Mucosa of descending colon (tissue), 3 donors: ENCODE results near the gene SEC31A. TPM values are rescaled to one million over a fixed set of nuclear protein-coding genes. Genes with fewer than 3 reads are reported as not detected.
"Not testable (repeated sequence)": the region's sequence is repeated elsewhere in the genome, so short reads cannot be mapped to it uniquely, and the experiment has no call there.

Experiments used
- ATAC-seq: fragments of 200-7000 bp; cut with Tn5 transposase; one replicate; pipeline ENCODE4 v1.9.1; 2020; ENCODE audit warnings: mild to moderate bottlenecking, moderate library complexity
- DNase-seq, 3 donors: peaks; one replicate each; pipeline ENCODE4 v3.0.0-alpha.2; 2020
- H3K36me3 ChIP-seq: fragments of 200-600 bp; one replicate; pipeline ENCODE4 v1.8.0; 2021; ENCODE audit warnings: low read depth, mild to moderate bottlenecking
- H3K4me1 ChIP-seq: fragments of 200-600 bp; one replicate; pipeline ENCODE4 v1.8.0; 2021; ENCODE audit warnings: low read depth, mild to moderate bottlenecking
- H3K4me3 ChIP-seq: fragments of 200-600 bp; one replicate; pipeline ENCODE4 v1.8.0; 2021; ENCODE audit warnings: mild to moderate bottlenecking
- H3K9me3 ChIP-seq: fragments of 200-600 bp; one replicate; pipeline ENCODE4 v1.8.0; 2021; ENCODE audit warnings: mild to moderate bottlenecking
- CTCF ChIP-seq: fragments of 200-600 bp; IDR thresholded peaks from one replicate; pipeline ENCODE4 v1.8.0; 2022; ENCODE audit warnings: antibody characterized with exemption, mild to moderate bottlenecking
- intact Hi-C, 2 donors: fragments of 100-400 bp; cut with DNase I in 1 of 2; cut with micrococcal nuclease in 1 of 2; formaldehyde crosslinking; loops; one replicate each; pipeline versions ENCODE4 v1.11.0 to v1.11.1; 2022; cut with DNase I, micrococcal nuclease
- total RNA-seq, 3 donors: library from RNA; stranded (reverse); fragmentation: NEBNext Ultra II Directional in 2 of 3; extraction: Animal tissue kit (Norgen Biotek cat#: 25700) in 2 of 3; gene quantifications; one replicate each; pipeline versions ENCODE4 v1.2.1 to v1.2.4, GENCODE V29; 2021 to 2023
- donor health status: DM: no; HTN: no; CAD: no; lungs with moderate emphysema.
- donor health status: DM: no; HTN: no; CAD: no.
- donor health status: DM: no; HTN: yes; CAD: no.

Gene SEC31A
- total RNA-seq, 3 donors from 2014 or later, result 167 to 179 (median 176) TPM

GRCh38 chr4:82921795-82922194 lies 30.8 kb upstream of the SEC31A start:
- Histone ChIP-seq H3K36me3 (no peaks in the 10 kb centered on the region), H3K4me3 (no peak overlapping the region), H3K4me1 (no peaks in the 10 kb centered on the region), H3K9me3 (no peaks in the 10 kb centered on the region)
- TF ChIP-seq CTCF, result no peak
- DNase-seq (no peak), ATAC-seq (no peak)
- intact Hi-C loops, result no loop called here

GRCh38 chr4:82919386-82919785 lies 28.4 kb upstream of the SEC31A start:
- ATAC-seq, result no peak
- TF ChIP-seq CTCF, result no peak
- no peaks in the 10 kb centered on the region for H3K36me3 ChIP-seq
- DNase-seq, result no peak
- H3K4me3 ChIP-seq, result no peak overlapping the region
- H3K4me1 ChIP-seq, result no peaks in the 10 kb centered on the region
- no peaks in the 10 kb centered on the region for H3K9me3 ChIP-seq
- intact Hi-C loops, result no loop called here

- no peak for TF ChIP-seq CTCF
- H3K4me1 ChIP-seq, result no peaks in the 10 kb centered on the region
- no peaks in the 10 kb centered on the region for H3K9me3 ChIP-seq
- intact Hi-C loops, result no loop called here
- DNase-seq (no peak), ATAC-seq (no peak)
- no peak overlapping the region for H3K4me3 ChIP-seq
- H3K36me3 ChIP-seq, result no peaks in the 10 kb centered on the region
These were observed 27.1 kb upstream of the SEC31A start for GRCh38 chr4:82918091-82918490.

GRCh38 chr4:82913968-82914367 lies 23.0 kb upstream of the SEC31A start:
- H3K9me3 ChIP-seq, ATAC-seq, H3K4me1 ChIP-seq, intact Hi-C loops, DNase-seq, H3K36me3 ChIP-seq, H3K4me3 ChIP-seq: not testable (repeated sequence)

- DNase-seq (no peak), ATAC-seq (no peak)
- H3K9me3 ChIP-seq, result no peaks in the 10 kb centered on the region
- H3K4me1 ChIP-seq, result no peaks in the 10 kb centered on the region
- H3K4me3 ChIP-seq, result no peak overlapping the region
- TF ChIP-seq CTCF, result no peak
- intact Hi-C loops, result no loop called here
- no peaks in the 10 kb centered on the region for H3K36me3 ChIP-seq
These were observed 22.4 kb upstream of the SEC31A start for GRCh38 chr4:82913305-82913704.

GRCh38 chr4:82909326-82909725 lies 18.4 kb upstream of the SEC31A start:
- intact Hi-C loops, result no loop called here
- DNase-seq (no peak), ATAC-seq (no peak)
- no peak for TF ChIP-seq CTCF
- Histone ChIP-seq H3K4me1 (no peaks in the 10 kb centered on the region), H3K4me3 (no peak overlapping the region), H3K9me3 (no peaks in the 10 kb centered on the region), H3K36me3 (no peaks in the 10 kb centered on the region)
